HG02840 (cell line): Measurements from ENCODE around the gene COL6A2.

Source experiments
- ATAC-seq: cut with Tn5 transposase; IDR thresholded peaks from one replicate; pipeline ENCODE4 v1.9.1; 2021; ENCODE audit warnings: mild to moderate bottlenecking, moderate library complexity, moderate number of reproducible peaks; ENCODE audit not compliant: unreplicated experiment, low FRiP score

The COL6A2 gene

GRCh38 chr21:46110499-46111192, 12.7 kb downstream of the COL6A2 start:
- ATAC-seq, result no peak

- no peak for ATAC-seq
Measured at GRCh38 chr21:46111193-46111571, 13.3 kb downstream of the COL6A2 start.

- ATAC-seq, result no peak
Measured at GRCh38 chr21:46111857-46112724, 14.2 kb downstream of the COL6A2 start.

DNA sequence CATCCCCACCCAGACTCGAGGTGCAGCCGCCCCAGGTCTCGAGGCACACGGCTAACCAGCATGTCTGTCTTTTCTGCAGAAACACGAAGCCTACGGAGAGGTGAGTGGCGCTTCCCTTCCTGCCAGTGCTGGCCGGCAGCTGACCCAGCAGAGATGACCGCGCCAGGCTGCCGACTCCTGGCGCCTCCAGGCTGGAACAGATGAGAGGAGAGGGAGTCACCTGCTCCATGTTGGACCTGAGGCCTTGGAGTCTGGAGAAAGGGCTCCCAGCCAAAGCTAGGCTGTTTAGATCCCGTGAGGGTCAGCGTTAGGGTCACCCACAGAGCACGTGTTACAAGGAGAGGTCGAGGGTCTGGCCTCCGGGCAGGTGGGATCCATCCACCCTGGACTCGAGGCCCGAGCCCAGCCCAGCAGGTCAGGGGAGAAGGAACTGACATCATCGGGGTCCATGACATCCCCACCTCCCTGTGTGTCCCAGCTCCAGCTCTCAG, 14.9 kb downstream of the COL6A2 start:
- ATAC-seq, result no peak

DNA sequence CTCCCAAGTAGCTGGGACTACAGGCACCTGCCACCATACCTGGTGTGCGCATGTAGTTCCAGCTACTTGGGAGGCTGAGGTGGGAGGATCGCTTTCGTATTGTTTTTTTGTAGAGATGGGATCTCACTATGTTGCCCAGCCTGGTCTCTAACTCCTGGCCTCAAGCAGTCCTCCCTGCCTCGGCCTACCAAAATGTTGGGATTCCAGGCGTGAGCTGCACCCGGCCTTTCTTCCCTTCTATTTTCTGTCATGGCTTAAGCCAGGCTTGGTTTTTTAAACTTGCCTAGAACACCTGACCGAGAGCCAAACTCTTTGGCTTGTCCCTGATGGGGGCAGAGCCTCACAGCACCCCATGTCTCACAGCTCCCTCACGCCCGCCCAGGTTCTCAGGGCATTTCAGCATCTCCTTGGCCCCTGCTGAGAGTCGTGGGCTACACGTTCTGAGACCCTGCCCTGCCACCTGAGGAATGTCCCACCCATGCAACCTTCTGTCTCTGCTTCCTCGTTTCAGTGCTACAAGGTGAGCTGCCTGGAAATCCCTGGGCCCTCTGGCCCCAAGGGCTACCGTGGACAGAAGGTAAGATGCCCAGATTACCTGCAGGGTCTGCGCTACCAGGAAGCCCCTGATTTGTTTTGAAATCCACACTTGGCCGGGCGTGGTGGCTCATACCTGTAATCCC, 15.7 kb downstream of the COL6A2 start:
- no peak for ATAC-seq

GRCh38 chr21:46114963-46115362, 17.1 kb downstream of the COL6A2 start:
- no peak for ATAC-seq

DNA sequence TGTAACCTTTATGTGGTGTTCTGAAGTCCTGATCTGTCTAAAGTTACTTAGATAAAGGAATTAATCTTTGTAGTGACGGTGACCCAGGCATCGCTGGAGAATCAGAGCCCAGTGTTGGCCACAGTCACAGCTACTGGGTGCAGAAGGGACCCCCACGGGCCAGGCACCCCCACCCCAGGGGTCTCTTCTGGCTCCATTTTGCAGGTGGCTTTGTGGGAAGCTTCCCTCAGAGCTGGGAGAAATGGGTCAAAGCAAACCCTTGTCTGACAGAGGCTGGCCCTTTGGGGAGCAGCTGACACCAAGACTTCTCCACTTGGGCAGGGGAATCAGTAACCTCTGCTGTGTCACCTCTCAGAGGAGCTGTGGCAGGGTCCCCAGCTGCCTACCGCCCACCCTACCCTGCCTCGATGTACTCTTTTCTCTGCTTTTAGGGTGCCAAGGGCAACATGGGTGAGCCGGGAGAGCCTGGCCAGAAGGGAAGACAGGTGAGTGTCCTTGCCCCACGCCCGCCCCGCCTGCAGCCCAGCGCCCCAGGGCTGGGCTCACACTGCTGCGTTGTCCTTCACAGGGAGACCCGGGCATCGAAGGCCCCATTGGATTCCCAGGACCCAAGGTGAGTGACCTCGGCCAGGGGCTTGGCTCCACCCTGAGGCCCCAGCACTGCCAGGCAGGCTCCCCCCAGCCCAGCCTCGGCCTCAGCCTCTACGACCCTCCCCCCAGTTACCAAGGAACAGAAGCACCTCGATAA, 17.7 kb downstream of the COL6A2 start:
- no peak for ATAC-seq

DNA sequence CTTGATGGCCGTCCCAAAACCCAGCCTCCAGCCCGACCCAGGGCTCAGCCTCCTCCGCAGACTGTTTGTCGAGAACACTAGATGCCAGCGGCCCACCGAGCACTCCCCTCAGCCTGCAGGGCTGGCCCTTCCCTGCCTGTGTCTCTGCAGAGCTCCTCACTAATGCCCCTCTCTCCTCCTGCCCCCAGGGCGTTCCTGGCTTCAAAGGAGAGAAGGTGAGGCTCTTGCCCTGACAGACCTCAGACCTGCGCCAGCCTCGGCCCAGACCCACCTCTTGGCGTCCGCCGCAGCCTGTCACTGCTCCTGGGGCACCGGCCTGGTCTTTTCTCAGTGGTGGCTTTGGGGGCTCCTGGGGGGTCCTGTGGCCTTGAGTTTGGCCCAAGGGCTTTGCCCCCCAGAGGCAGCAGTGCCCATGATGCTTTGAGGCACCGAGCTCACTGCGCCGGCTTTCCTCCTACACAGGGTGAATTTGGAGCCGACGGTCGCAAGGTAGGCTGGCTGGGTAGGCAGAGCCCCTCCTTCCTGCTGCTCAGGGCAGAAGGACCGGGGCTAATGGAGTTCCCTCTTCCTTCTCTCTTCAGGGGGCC, 18.4 kb downstream of the COL6A2 start:
- ATAC-seq, result no peak

DNA sequence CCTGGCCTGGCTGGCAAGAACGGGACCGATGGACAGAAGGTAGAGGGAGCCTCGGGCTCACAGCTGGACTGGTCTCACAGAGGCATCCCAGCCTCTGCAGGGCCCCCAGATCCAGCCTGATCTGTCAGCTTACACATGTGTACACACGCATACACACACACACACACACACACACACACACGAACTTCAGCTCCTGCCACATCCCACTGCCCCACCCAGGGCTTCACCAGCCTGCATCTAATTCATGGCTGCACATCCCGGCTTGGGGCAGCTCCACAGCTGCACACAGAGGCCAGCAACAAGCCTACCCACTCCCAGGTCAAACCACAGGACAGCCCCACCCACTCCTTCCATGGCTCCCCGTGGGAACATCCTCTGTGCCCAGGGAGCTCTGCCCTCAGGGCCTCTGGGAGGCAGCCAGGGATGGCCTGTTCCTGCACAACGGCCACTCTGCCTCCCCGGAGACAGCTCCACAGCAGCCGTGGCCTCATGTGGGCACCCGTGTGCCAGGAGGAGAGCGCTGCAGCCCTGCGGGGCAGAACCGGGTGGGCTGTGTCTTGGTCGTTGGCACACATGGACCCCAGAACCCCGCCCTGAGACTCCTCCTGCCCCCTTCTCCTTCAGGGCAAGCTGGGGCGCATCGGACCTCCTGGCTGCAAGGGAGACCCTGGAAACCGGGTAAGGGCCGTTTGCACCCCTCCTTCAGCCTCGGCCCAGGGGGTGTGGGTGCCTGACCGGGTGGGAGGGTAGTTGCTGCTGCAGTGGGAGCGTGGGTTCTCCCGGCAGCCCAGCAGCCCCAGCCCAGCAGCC, 19.1 kb downstream of the COL6A2 start:
- no peak for ATAC-seq

DNA sequence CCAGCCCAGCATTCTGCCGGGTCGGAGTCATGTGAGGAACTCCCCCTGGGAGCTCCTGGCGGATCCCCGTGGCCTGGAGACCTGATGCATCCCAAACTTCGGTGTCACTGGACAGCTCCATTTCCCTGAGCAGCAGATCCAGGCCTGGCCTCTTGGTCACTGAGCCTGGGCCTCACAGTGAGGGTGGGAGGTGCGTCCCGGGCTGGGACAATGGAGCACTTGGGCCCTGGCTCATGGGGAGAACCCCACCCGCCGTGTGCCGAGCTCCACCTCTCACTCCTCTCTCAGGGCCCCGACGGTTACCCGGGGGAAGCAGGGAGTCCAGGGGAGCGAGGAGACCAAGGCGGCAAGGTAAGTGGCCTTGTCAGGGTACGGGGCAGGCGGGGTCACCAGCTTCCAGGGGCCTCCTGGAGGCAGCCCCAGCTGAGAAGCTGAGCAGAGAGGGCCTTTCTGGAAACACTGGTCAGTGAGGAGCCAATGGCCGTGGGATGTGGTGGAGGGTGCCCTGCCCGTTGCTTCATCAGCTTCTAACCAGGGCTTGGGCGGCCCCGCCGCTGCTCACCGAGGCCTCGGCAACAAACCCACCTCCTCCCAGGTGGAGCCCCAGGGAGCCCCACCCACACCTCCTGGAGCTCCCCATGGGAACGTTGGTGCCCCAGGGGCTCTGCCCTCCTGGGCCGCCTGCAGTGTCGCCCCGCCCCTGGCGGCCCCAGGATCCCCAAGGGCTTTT, 19.8 kb downstream of the COL6A2 start:
- ATAC-seq, result no peak

- no peak for ATAC-seq
Measured at GRCh38 chr21:46118316-46119143, 20.6 kb downstream of the COL6A2 start.

GRCh38 chr21:46119144-46119636, 21.3 kb downstream of the COL6A2 start:
- ATAC-seq, result no peak

DNA sequence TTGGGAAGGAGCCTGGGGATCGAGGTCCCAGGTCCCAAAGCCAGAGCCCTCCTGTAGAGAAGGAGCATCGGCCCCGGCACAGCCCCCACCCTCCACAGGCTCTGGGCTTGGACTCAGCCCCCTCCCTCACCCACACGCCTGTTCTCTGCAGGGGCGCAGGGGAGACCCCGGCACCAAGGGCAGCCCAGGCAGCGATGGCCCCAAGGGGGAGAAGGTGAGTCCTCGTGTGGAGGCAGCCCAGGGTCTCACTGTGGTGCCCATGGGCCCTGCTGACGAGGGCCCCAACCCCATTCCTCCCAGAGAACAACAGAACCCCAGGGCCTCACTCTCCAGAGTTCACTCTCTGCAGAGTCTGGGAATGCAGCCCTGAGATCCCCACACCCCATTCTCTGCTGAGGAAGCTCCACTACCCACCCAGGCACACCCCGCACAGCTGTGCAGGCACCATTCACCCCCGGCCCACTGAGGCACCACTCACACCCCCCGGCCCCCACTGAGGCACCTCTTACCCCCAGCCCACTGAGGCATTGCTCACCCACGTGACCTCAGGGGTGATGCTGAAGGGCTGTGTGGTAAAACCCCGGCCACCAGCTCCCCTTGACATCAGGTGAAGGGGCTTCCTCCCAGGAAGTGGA, 21.8 kb downstream of the COL6A2 start:
- ATAC-seq, result no peak

DNA sequence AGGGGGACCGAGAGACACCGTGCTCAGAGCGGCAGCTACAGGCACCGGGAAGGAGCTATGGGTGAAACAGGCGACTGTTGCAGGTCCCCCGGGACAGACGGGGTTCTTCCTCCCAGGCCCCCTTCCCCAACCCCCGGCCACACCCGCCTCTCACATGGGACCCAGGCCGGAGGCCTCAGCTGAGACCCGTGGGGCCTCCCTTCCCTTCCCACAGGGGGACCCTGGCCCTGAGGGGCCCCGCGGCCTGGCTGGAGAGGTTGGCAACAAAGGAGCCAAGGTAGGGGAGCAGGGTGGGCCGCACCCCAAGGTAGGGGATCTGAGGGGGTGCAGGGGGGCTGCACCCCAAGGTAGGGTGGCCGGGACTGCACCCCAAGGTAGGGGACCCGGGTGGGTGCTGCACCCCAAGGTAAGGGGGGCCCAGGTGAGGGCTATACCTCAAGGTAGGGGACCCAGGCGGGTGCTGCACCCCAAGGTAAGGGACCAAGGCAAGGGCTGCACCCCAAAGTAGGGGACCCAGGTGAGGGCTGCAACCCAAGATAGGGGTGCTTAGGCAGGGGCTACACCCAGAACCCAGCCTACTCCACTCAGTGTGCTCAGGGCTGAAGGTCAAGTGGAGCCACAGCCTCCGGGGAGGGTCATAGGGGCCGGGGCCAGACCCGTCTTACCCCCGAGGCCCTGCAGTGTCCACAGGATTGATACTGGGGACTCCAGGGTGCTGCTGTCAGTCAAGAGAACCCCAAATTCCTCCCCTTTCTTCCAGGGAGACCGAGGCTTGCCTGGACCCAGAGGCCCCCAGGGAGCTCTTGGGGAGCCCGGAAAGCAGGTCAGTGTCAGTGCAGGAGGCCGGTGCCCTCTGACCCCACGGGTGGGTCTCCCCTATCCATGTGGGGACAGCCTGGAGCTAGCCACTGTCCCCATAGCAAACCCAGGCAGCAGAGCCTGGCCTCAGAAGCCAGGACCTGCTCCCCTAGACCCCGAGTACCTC, 22.7 kb downstream of the COL6A2 start:
- no peak for ATAC-seq

GRCh38 chr21:46121286-46122221, 23.6 kb downstream of the COL6A2 start:
- ATAC-seq, result no peak
